HepG2 (cell line): ENCODE results near the gene EXOC1. TPM values are rescaled to one million over a fixed set of nuclear protein-coding genes. Genes with fewer than 3 reads are reported as not detected.

Experiments used
- ATAC-seq: fragments of 200-7000 bp; cut with Tn5 transposase; 3 replicates; pipeline ENCODE4 v1.9.1; 2020; ENCODE audit warnings: mild to moderate bottlenecking, moderate library complexity
- BruUV-seq: library from RNA; stranded (reverse); fragments of 400-500 nt; replicated peaks from 2 replicates; lab custom pipeline; 2021; lab: Mats Ljungman, UMichigan
- CTCF ChIA-PET: fragments of 300-600 bp; formaldehyde crosslinking; extraction: SDS; loops from one replicate; lab custom pipeline; 2021; ENCODE audit warnings: low total read pairs, inconsistent platforms, low intra/inter-chr PET ratio; lab: Yijun Ruan, JAX
- POLR2A ChIA-PET: fragments of 350-600 bp; sonication (Branson Sonifier 250); formaldehyde crosslinking; loops from one replicate; lab custom pipeline; 2020; ENCODE audit warnings: antibody characterized with exemption, inconsistent platforms; lab: Yijun Ruan, JAX
- DNase-seq: peaks from one replicate; pipeline ENCODE4 v3.0.0-alpha.2; 2015; ENCODE audit warnings: low spot score
- FAIRE-seq: peaks from 3 replicates; lab custom pipeline; 2011; peaks lifted over from hg19 to GRCh38; lab: Jason Lieb, UNC
- H2AFZ ChIP-seq: one replicate; pipeline ENCODE4 v1.6.1; 2011; ENCODE audit warnings: low read length, inconsistent platforms
- H3K27ac ChIP-seq: fragments of 300-600 bp; 3 replicates; pipeline ENCODE4 v1.8.0; 2011; ENCODE audit warnings: mixed run types, mild to moderate bottlenecking, mixed read lengths, low read length, inconsistent platforms; ENCODE audit not compliant: insufficient read depth; ENCODE audit errors: extremely low read length
- H3K27me3 ChIP-seq, 2 experiments: fragments of 200-600 bp in 1 of 2; 2 replicates in 1 of 2; 3 replicates in 1 of 2; pipeline versions ENCODE4 v1.6.0 to v1.8.0; 2011; ENCODE audit warnings: low read length in 2 of 2, mild to moderate bottlenecking in 2 of 2, moderate library complexity in 2 of 2, inconsistent platforms in 1 of 2; ENCODE audit not compliant: insufficient read depth in 2 of 2, control insufficient read depth in 1 of 2
- H3K36me3 ChIP-seq, 2 experiments: fragments of 200-600 bp in 1 of 2; replicated peaks in 1 of 2; 2 replicates in 1 of 2; 3 replicates in 1 of 2; pipeline versions ENCODE4 v1.5.1 to v1.8.0; 2011; ENCODE audit warnings: low read length in 2 of 2, inconsistent platforms in 1 of 2; ENCODE audit not compliant: insufficient read depth in 2 of 2, control insufficient read depth in 1 of 2
- H3K4me1 ChIP-seq: 2 replicates; pipeline ENCODE4 v1.5.1; 2012; ENCODE audit warnings: low read length, inconsistent platforms; ENCODE audit not compliant: insufficient read depth
- H3K4me2 ChIP-seq: 2 replicates; pipeline ENCODE4 v1.6.0; 2011; ENCODE audit warnings: low read depth, low read length, inconsistent platforms
- H3K4me3 ChIP-seq, 3 experiments: fragments of 200-600 bp in 1 of 3; sonication (generic), shearing (Covaris generic) in 1 of 3; replicated peaks in 1 of 3; 2 replicates each; pipeline ENCODE4 v1.5.1; 2011 to 2016; ENCODE audit warnings: low read length in 3 of 3, inconsistent platforms in 2 of 3, low read depth in 2 of 3, mild to moderate bottlenecking in 2 of 3, control low read depth in 1 of 3, mixed read lengths in 1 of 3; ENCODE audit not compliant: insufficient read depth in 1 of 3
- H3K79me2 ChIP-seq: one replicate; pipeline ENCODE4 v1.6.1; 2011; ENCODE audit warnings: low read length, inconsistent platforms; ENCODE audit not compliant: insufficient read depth
- H3K9ac ChIP-seq: 2 replicates; pipeline ENCODE4 v1.6.0; 2011; ENCODE audit warnings: mild to moderate bottlenecking, low read depth, low read length, inconsistent platforms; ENCODE audit not compliant: insufficient read depth
- H3K9me3 ChIP-seq: 2 replicates; pipeline ENCODE4 v1.5.1; 2012; ENCODE audit warnings: mild to moderate bottlenecking, low read length
- H4K20me1 ChIP-seq: 2 replicates; pipeline ENCODE4 v1.6.0; 2011; ENCODE audit warnings: inconsistent platforms, mild to moderate bottlenecking, low read length, moderate library complexity; ENCODE audit not compliant: insufficient read depth
- GLI4 ChIP-seq: sonication (generic); formaldehyde crosslinking; IDR thresholded peaks from 2 replicates; pipeline ENCODE4 v1.5.1; 2020; ENCODE audit warnings: missing genetic modification reagents, mild to moderate bottlenecking, moderate library complexity, borderline replicate concordance
- MTERF4 ChIP-seq: sonication (generic); formaldehyde crosslinking; IDR thresholded peaks from 2 replicates; pipeline ENCODE4 v1.8.0; 2023; ENCODE audit warnings: mild to moderate bottlenecking, missing genetic modification reagents
- MXI1 ChIP-seq: IDR thresholded peaks from 3 replicates; pipeline ENCODE4 v1.6.1; 2012; ENCODE audit warnings: low read depth, low read length, inconsistent platforms, borderline replicate concordance
- SIN3B ChIP-seq: fragments of 150-350 bp; IDR thresholded peaks from 2 replicates; pipeline ENCODE4 v1.6.1; 2014; ENCODE audit warnings: low read length
- SOX6 ChIP-seq, 2 experiments: fragments of 450-650 bp in 1 of 2; sonication (generic) in 1 of 2; formaldehyde crosslinking in 1 of 2; IDR thresholded peaks; 2 replicates each; pipeline versions ENCODE4 v1.4.0 to v1.6.1; 2017 to 2020; ENCODE audit warnings: antibody characterized with exemption in 1 of 2, mild to moderate bottlenecking in 1 of 2, missing genetic modification reagents in 1 of 2
- SP4 ChIP-seq: sonication (generic); formaldehyde crosslinking; IDR thresholded peaks from 2 replicates; pipeline ENCODE4 v1.8.1; 2023; ENCODE audit warnings: mild to moderate bottlenecking, missing genetic modification reagents
- XRCC5 ChIP-seq: fragments of 200-400 bp; formaldehyde crosslinking; optimal IDR thresholded peaks from 2 replicates; pipeline ENCODE3; 2017; ENCODE audit warnings: mild to moderate bottlenecking, low read length
- ZFAT ChIP-seq: sonication (generic); formaldehyde crosslinking; conservative IDR thresholded peaks from 2 replicates; pipeline ENCODE4 v1.8.1; 2023; ENCODE audit warnings: missing genetic modification reagents, inconsistent platforms
- ZNF143 ChIP-seq: sonication (generic); formaldehyde crosslinking; IDR thresholded peaks from 2 replicates; pipeline ENCODE4 v1.4.0; 2020; ENCODE audit warnings: missing genetic modification reagents
- ZNF251 ChIP-seq: sonication (generic); formaldehyde crosslinking; IDR thresholded peaks from 2 replicates; pipeline ENCODE4 v1.9.0; 2021; ENCODE audit warnings: mild to moderate bottlenecking, missing genetic modification reagents
- ZNF431 ChIP-seq: sonication (generic); formaldehyde crosslinking; IDR thresholded peaks from 2 replicates; pipeline ENCODE4 v1.9.0; 2022; ENCODE audit warnings: missing genetic modification reagents, low read depth, mild to moderate bottlenecking, borderline replicate concordance
- ZNF580 ChIP-seq: IDR thresholded peaks from 2 replicates; pipeline ENCODE4 v1.6.1; 2016; ENCODE audit warnings: low read depth, borderline replicate concordance
- ZNF615 ChIP-seq: sonication (generic); formaldehyde crosslinking; IDR thresholded peaks from 2 replicates; pipeline ENCODE4 v1.5.0; 2020; ENCODE audit warnings: mild to moderate bottlenecking, missing genetic modification reagents, borderline replicate concordance
- ZNF678 ChIP-seq: sonication (generic); formaldehyde crosslinking; IDR thresholded peaks from 2 replicates; pipeline ENCODE4 v1.4.0; 2020; ENCODE audit warnings: mild to moderate bottlenecking, missing genetic modification reagents
- WGBS: methylation state at CpG from one replicate; pipeline ENCODE4 v1.1.6; 2017; ENCODE audit warnings: low lambda C conversion rate; 5-methylcytosine and 5-hydroxymethylcytosine counted together
- in situ Hi-C: cut with HindIII; loops from 2 replicates; pipeline ENCODE4 v1.10.0; 2017; ENCODE audit warnings: low pct_unique_long_range_greater_than_20kb; ENCODE audit not compliant: extremely low pct_ligation_motif_present
- intact Hi-C: fragments of 100-400 bp; cut with micrococcal nuclease; formaldehyde crosslinking; loops from one replicate; pipeline ENCODE4 v1.10.0; 2022; ENCODE audit not compliant: unreplicated experiment
- polyA plus RNA-seq, 8 experiments: library from polyadenylated mRNA; depleted of rRNA in 3 of 8; stranded (reverse) in 7 of 8; unstranded in 1 of 8; fragments of >200 nt; fragmentation: Illumina TruSeq in 4 of 8; extraction: Trizol in 4 of 8; gene quantifications; 2 replicates each; pipeline versions ENCODE4 v1.2.1 to v1.2.3, GENCODE V29; 2011 to 2016; ENCODE audit warnings: low read depth in 4 of 8, missing spikeins in 1 of 8, mixed read lengths in 1 of 8; ENCODE audit not compliant: insufficient read depth in 1 of 8
- total RNA-seq, 5 experiments: library from RNA; depleted of rRNA; stranded (reverse); fragments of >200 nt; fragmentation: Illumina TruSeq; extraction: Trizol; gene quantifications; 2 replicates each; pipeline ENCODE4 v1.2.3, GENCODE V29; 2016; ENCODE audit warnings: low read depth in 1 of 5
- TF ChIP-seq, protein P1 (sequence below): sonication (generic); formaldehyde crosslinking; conservative IDR thresholded peaks from 2 replicates; pipeline ENCODE4 v1.4.0; 2020; ENCODE audit warnings: mild to moderate bottlenecking, missing genetic modification reagents, moderate library complexity

EXOC1 gene
- total and polyA plus RNA-seq, 2 of the 13 experiments (the other 11 are each of a cell fraction or from before 2014, with no cell fraction given), result 9.1 to 18.4 TPM

DNA sequence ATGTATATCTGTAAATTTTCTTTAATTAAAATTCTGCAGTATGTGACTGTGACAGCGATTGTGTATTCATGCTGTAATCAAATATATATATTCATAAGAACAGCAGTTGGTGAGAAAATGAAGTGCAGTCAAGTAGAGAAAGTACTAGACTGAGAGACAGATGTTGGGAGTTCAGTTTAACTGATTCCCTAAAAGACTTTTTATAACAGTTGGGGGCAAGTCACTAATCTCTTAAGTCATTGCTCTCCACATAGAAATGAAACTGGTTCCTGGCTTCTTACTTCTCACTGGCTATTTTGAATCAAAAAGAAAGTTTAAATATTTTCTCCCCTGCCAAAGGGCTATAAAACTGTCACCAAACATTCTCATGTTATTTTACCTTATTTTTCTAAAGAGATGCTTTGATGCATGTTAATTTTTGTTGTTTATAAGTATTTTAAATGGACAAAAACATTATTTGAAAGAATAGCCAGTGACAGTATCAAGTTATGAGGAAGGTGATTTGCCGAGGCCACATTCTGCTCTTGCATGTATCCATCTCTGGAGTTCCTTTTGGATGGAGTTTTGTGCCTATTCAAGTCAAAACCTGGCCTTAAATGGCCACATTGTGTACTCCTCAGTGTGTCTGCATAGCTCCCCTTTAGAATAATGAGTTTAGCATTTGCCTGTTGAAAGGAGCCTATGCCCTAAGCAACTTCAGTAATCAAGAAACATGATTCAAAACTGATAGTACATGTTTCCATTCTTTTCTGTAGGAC lies 30.8 kb downstream of the EXOC1 start:
- Histone ChIP-seq H3K9ac (no peak overlapping the region), H3K27me3 (no peaks in the 10 kb centered on the region), H3K27ac (no peak overlapping the region), H4K20me1 (no peaks in the 10 kb centered on the region), H3K9me3 (peaks cover 12% of the 10 kb centered on the region; the same call in 1 of the 2 replicates), H3K4me1 (no peaks in the 10 kb centered on the region), H2AFZ (no peak overlapping the region), H3K4me3 (no peak overlapping the region), H3K36me3 (peaks cover 0 to 12% of the 10 kb centered on the region in 2 experiments), H3K4me2 (no peak overlapping the region), H3K79me2 (no peaks in the 10 kb centered on the region)
- intact Hi-C loops (no loop called here), in situ Hi-C loops (no loop called here)
- no peak for TF ChIP-seq ZNF580 (CRISPR knock-in tag)
- no peak for TF ChIP-seq ZNF431 (CRISPR knock-in tag)
- TF ChIP-seq MTERF4 (CRISPR knock-in tag), result no peak
- TF ChIP-seq, protein P1, sequence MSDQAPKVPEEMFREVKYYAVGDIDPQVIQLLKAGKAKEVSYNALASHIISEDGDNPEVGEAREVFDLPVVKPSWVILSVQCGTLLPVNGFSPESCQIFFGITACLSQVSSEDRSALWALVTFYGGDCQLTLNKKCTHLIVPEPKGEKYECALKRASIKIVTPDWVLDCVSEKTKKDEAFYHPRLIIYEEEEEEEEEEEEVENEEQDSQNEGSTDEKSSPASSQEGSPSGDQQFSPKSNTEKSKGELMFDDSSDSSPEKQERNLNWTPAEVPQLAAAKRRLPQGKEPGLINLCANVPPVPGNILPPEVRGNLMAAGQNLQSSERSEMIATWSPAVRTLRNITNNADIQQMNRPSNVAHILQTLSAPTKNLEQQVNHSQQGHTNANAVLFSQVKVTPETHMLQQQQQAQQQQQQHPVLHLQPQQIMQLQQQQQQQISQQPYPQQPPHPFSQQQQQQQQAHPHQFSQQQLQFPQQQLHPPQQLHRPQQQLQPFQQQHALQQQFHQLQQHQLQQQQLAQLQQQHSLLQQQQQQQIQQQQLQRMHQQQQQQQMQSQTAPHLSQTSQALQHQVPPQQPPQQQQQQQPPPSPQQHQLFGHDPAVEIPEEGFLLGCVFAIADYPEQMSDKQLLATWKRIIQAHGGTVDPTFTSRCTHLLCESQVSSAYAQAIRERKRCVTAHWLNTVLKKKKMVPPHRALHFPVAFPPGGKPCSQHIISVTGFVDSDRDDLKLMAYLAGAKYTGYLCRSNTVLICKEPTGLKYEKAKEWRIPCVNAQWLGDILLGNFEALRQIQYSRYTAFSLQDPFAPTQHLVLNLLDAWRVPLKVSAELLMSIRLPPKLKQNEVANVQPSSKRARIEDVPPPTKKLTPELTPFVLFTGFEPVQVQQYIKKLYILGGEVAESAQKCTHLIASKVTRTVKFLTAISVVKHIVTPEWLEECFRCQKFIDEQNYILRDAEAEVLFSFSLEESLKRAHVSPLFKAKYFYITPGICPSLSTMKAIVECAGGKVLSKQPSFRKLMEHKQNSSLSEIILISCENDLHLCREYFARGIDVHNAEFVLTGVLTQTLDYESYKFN, result no peak
- TF ChIP-seq SP4 (CRISPR knock-in tag), result no peak
- TF ChIP-seq ZNF251 (CRISPR knock-in tag), result no peak
- TF ChIP-seq SIN3B, result no peak
- TF ChIP-seq XRCC5, result no peak
- no peak for TF ChIP-seq MXI1
- TF ChIP-seq ZNF615 (CRISPR knock-in tag), result no peak
- no peak for TF ChIP-seq GLI4 (CRISPR knock-in tag)
- TF ChIP-seq ZNF678 (CRISPR knock-in tag), result no peak
- no peak for TF ChIP-seq SOX6 (IDR thresholded peaks at IDR 0.05)
- no peak for TF ChIP-seq SOX6 (CRISPR knock-in tag; IDR thresholded peaks at IDR 0.05)
- TF ChIP-seq ZFAT (CRISPR knock-in tag), result no peak
- no peak for TF ChIP-seq ZNF143 (CRISPR knock-in tag)
- ChIA-PET CTCF (no interaction called here), POLR2A (no interaction called here)
- DNase-seq, result no peak
- ATAC-seq, result no peak
- no TSS peak for BruUV-seq
- FAIRE-seq, result no peak
- 95% methylated on average over 2 of the region's 2 CpGs for WGBS
